ENCODE data around the gene SMARCC1. TPM values are rescaled to one million over a fixed set of nuclear protein-coding genes. Genes with fewer than 3 reads are reported as not detected.

Gene SMARCC1
- total RNA-seq, 6 experiments from 2014 or later = 65.8 to 81.9 (median 69.2) TPM

GRCh38 chr3:47594792-47595191 is 186.9 kb downstream of the SMARCC1 start:
- peaks cover 8% of the 10 kb centered on the region for H3K36me3 Mint-ChIP-seq (ENCODE audit: low read depth)
- no peak for DNase-seq
- TF ChIP-seq CTCF (IDR thresholded peaks at IDR 0.05) = no peak
- H3K4me1 Mint-ChIP-seq (ENCODE audit: low read depth) = no peaks in the 10 kb centered on the region
- H3K27ac Mint-ChIP-seq = no peak overlapping the region
- H3K27me3 Mint-ChIP-seq (ENCODE audit: insufficient read depth) = 0 out of 2 replicates have a peak, but pooled peaks cover 1% of the 10 kb centered on the region
- no peaks in the 10 kb centered on the region for H3K9me3 Mint-ChIP-seq
- H3K4me3 Mint-ChIP-seq = no peak overlapping the region

- Mint-ChIP-seq H3K27ac (no peak overlapping the region), H3K4me3 (no peak overlapping the region), H3K9me3 (no peaks in the 10 kb centered on the region), H3K36me3 (ENCODE audit: low read depth) (peaks cover 23% of the 10 kb centered on the region), H3K4me1 (ENCODE audit: low read depth) (peaks cover 4% of the 10 kb centered on the region; the same call in 1 of the 2 replicates), H3K27me3 (ENCODE audit: insufficient read depth) (0 out of 2 replicates have a peak, but pooled peaks cover 1% of the 10 kb centered on the region)
- TF ChIP-seq CTCF (IDR thresholded peaks at IDR 0.05) = no peak
- DNase-seq = no peak
Measured at GRCh38 chr3:47592066-47592795, 189.5 kb downstream of the SMARCC1 start.

DNA sequence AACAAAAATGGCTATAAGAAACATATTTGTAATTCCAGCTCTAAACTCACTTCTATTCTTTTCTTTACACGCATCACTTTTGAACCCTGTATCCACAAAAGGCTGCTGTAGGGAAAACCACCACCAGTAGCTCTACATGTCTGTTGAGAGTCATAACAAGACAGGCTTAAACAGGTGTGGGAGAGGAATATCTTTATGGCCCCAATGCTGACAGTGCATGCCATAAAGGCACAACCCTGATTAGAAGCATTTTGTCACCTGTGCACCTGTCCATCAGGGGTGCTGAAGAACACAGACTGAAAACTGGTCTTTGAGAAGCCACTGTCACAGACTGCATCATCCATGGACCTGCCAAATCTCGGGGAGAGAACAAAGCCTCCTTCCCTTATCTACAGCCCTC is 191.5 kb downstream of the SMARCC1 start:
- no peak overlapping the region for H3K4me3 Mint-ChIP-seq
- H3K4me1 Mint-ChIP-seq (ENCODE audit: low read depth) = peaks cover 10% of the 10 kb centered on the region; the same call in 1 of the 2 replicates
- peaks cover 1% of the 10 kb centered on the region; the same call in 1 of the 2 replicates for H3K27me3 Mint-ChIP-seq (ENCODE audit: insufficient read depth)
- no peaks in the 10 kb centered on the region for H3K9me3 Mint-ChIP-seq
- no peak for DNase-seq
- no peak overlapping the region for H3K27ac Mint-ChIP-seq
- no peak for TF ChIP-seq CTCF (IDR thresholded peaks at IDR 0.05)
- peaks cover 39% of the 10 kb centered on the region for H3K36me3 Mint-ChIP-seq (ENCODE audit: low read depth)

- Mint-ChIP-seq H3K27ac (no peak overlapping the region), H3K4me1 (ENCODE audit: low read depth) (peaks cover 15% of the 10 kb centered on the region; the same call in 1 of the 2 replicates), H3K9me3 (no peaks in the 10 kb centered on the region), H3K27me3 (ENCODE audit: insufficient read depth) (peaks cover 1% of the 10 kb centered on the region; the same call in 1 of the 2 replicates), H3K36me3 (ENCODE audit: low read depth) (peaks cover 32% of the 10 kb centered on the region), H3K4me3 (no peak overlapping the region)
- TF ChIP-seq CTCF (IDR thresholded peaks at IDR 0.05) = no peak
- no peak for DNase-seq
Measured at GRCh38 chr3:47588587-47588986, 193.1 kb downstream of the SMARCC1 start.

GRCh38 chr3:47588053-47588452 is 193.6 kb downstream of the SMARCC1 start:
- Mint-ChIP-seq H3K36me3 (ENCODE audit: low read depth) (peaks cover 32% of the 10 kb centered on the region), H3K4me1 (ENCODE audit: low read depth) (peaks cover 15% of the 10 kb centered on the region; the same call in 1 of the 2 replicates), H3K9me3 (no peaks in the 10 kb centered on the region), H3K27ac (no peak overlapping the region), H3K27me3 (ENCODE audit: insufficient read depth) (peaks cover 1% of the 10 kb centered on the region; the same call in 1 of the 2 replicates), H3K4me3 (no peak overlapping the region)
- TF ChIP-seq CTCF (IDR thresholded peaks at IDR 0.05) = no peak
- no peak for DNase-seq

Measured in HFFc6 (cell line).